ENCODE results near the gene CLASP2.
"Not testable (repeated sequence)": the region's sequence is repeated elsewhere in the genome, so short reads cannot be mapped to it uniquely, and the experiment has no call there.

The CLASP2 gene

DNA sequence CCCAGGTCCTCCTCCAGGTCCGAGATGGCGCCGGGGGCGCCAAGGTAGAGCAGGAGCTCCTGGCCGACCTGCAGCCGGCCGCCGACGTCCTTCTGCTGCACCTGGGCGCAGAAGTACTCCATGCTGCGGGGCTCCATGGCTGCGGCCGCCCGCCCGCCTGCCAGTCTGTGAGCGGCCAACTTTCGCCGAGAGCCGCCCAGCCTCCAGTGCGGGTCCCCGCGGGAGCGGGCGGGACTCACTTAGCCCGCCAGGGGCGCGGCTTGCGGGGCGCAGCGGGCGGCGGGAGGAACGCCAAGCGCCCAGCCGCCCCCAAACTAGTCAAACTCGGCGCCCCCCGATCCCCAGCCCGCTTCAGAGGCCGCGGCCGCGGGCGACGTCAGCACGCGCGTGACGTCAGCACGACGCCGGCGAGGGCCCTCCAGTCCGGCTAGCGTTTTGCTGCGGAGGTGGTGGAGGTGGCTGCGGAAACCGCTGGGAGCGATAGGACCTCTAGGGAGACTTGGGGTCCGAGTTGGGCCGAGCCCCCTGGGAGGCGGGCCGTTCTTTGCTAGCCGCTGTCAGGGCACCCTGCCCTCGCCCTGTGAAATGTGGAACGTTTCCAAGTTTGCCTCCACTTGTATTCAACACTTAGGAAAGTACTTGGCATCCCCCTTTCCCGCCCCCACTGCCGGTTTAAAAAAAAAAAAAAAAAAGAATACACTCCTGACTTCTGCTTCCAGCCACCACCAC lies at the start of gene CLASP2:
CLASP2 (minus strand) TSS at position 389 of the 729 bp plus-strand sequence; CDS start at position 137, 252 bp downstream.
- no peak for TF ChIP-seq Cebpa-rat (IDR thresholded peaks at IDR 0.05)
- peaks cover 42% of the 10 kb centered on the region for H4K20me1 ChIP-seq
- peak within 1 kb of the TSS; percentile 95 for H3K4me3 ChIP-seq
- peaks cover 4% of the 10 kb centered on the region; the same call in 1 of the 2 replicates for H3K36me3 ChIP-seq
- H3K9me3 ChIP-seq = no peaks in the 10 kb centered on the region
- H3K27ac ChIP-seq = peak within 1 kb of the TSS; percentile 89
- H3K4me1 ChIP-seq = peaks cover 20% of the 10 kb centered on the region
- H3K4me2 ChIP-seq = peak within 1 kb of the TSS; percentile 92
- no peaks in the 10 kb centered on the region for H3K27me3 ChIP-seq
- peak within 1 kb of the TSS; percentile 89 for H3K9ac ChIP-seq

- Histone ChIP-seq H3K4me2 (no peak overlapping the region), H4K20me1 (no peaks in the 10 kb centered on the region), H3K9me3 (peaks cover 29% of the 10 kb centered on the region), H3K27me3 (no peaks in the 10 kb centered on the region), H3K9ac (no peak overlapping the region), H3K36me3 (no peaks in the 10 kb centered on the region), H3K4me1 (no peaks in the 10 kb centered on the region), H3K27ac (no peak overlapping the region), H3K4me3 (no peak overlapping the region)
- no peak for TF ChIP-seq Cebpa-rat (IDR thresholded peaks at IDR 0.05)
These were observed 40.8 kb upstream of the CLASP2 start for GRCh38 chr3:33758864-33759263.

GRCh38 chr3:33758281-33758680 lies 40.2 kb upstream of the CLASP2 start:
- Histone ChIP-seq H3K9ac (no peak overlapping the region), H4K20me1 (no peaks in the 10 kb centered on the region), H3K36me3 (no peaks in the 10 kb centered on the region), H3K27ac (no peak overlapping the region), H3K4me2 (no peak overlapping the region), H3K27me3 (no peaks in the 10 kb centered on the region), H3K9me3 (peaks cover 33% of the 10 kb centered on the region), H3K4me3 (no peak overlapping the region), H3K4me1 (no peaks in the 10 kb centered on the region)
- TF ChIP-seq Cebpa-rat (IDR thresholded peaks at IDR 0.05) = no peak

DNA sequence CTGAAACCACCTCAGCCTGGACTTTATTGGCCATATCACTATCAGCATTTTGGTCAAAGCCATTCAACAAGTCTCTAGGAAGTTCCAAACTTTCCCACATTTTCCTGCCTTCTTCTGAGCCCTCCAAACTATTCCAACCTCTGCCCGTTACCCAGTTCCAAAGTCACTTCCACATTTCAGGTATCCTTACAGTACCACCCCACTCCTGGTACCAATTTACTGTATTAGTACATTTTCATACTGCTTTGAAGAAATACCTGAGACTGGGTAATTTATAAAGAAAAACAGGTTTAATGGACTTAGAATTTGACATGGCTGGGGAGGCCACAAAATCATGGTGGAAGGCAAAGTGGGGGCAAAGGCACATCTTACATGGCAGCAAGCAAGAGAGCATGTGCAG lies 36.3 kb upstream of the CLASP2 start:
- not testable (repeated sequence) for H3K36me3 ChIP-seq, H3K27me3 ChIP-seq, H4K20me1 ChIP-seq, H3K4me1 ChIP-seq, H3K27ac ChIP-seq, H3K4me3 ChIP-seq, H3K9ac ChIP-seq, H3K4me2 ChIP-seq
- peaks cover 33% of the 10 kb centered on the region for H3K9me3 ChIP-seq

DNA sequence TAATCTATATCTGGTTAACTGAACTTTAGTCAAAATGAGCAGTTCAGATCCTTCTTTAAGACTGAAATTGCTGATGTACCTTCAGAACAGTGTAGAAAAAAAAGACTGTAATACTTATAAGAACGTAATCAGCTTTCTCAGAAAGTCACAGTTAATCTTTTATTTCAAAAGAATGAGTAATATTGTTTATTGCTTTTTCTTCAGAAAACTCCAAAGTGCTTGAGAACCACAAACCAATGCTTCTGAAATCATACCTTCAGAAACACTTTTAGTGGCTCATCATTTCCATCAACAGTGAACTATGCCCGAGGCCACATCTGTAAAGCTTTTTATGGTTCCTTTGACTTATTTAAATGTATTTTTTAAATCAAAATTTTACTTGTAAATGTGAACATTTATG lies 33.3 kb upstream of the CLASP2 start:
- no peak overlapping the region for H3K27ac ChIP-seq

GRCh38 chr3:33750211-33750548 lies 32.1 kb upstream of the CLASP2 start:
- Histone ChIP-seq H4K20me1 (no peaks in the 10 kb centered on the region), H3K4me1 (peaks cover 7% of the 10 kb centered on the region; the same call in 1 of the 2 replicates), H3K4me3 (no peak overlapping the region), H3K27me3 (no peaks in the 10 kb centered on the region), H3K9me3 (peaks cover 17% of the 10 kb centered on the region), H3K9ac (no peak overlapping the region), H3K36me3 (no peaks in the 10 kb centered on the region), H3K27ac (no peak overlapping the region), H3K4me2 (no peak overlapping the region)
- no peak for TF ChIP-seq Cebpa-rat (IDR thresholded peaks at IDR 0.05)

More for the DNA sequence above, 33.3 kb upstream of the CLASP2 start:
- H3K27me3 ChIP-seq = no peaks in the 10 kb centered on the region
- TF ChIP-seq Cebpa-rat (IDR thresholded peaks at IDR 0.05) = no peak
- no peak overlapping the region for H3K4me3 ChIP-seq
- H3K9ac ChIP-seq = no peak overlapping the region
- H4K20me1 ChIP-seq = no peaks in the 10 kb centered on the region
- peaks cover 7% of the 10 kb centered on the region; the same call in 1 of the 2 replicates for H3K4me1 ChIP-seq
- no peaks in the 10 kb centered on the region for H3K36me3 ChIP-seq
- no peak overlapping the region for H3K4me2 ChIP-seq
- peaks cover 27% of the 10 kb centered on the region for H3K9me3 ChIP-seq

DNA sequence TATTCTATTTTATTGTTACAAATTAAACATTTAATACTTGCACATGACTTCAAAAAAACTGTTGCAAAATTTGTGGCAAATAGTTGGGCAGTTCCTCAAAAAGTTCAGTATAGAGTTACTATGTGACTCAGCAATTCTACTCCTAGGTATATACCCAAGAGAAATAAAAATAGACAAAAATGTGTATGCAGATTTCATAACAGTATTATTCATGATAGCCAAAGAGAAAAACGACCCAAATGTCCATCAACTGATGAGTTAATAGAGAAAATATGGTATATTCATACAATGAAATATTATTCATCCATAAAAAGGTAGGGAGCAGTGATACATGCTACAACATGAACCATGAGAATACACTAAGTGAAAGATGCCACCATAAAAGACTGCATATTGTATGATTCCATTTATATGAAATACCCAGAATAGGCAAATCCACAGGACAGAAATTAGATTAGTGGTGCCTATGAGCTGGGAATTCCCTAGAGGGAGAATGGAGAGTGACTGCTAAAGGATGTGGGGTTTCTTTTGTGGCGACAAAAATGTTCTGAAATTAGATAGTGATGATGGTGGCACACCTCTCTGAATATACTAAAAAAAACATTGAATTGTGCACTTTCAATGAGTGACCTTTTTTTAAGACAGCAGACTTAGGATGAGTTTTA lies 31.6 kb upstream of the CLASP2 start:
- no peak for TF ChIP-seq Cebpa-rat (IDR thresholded peaks at IDR 0.05)
- Histone ChIP-seq H3K4me2 (no peak overlapping the region), H3K27me3 (no peaks in the 10 kb centered on the region), H3K9me3 (peaks cover 12% of the 10 kb centered on the region), H3K9ac (no peak overlapping the region), H4K20me1 (no peaks in the 10 kb centered on the region), H3K36me3 (no peaks in the 10 kb centered on the region), H3K27ac (no peak overlapping the region), H3K4me3 (no peak overlapping the region), H3K4me1 (peaks cover 7% of the 10 kb centered on the region; the same call in 1 of the 2 replicates)

GRCh38 chr3:33746416-33747116 lies 28.5 kb upstream of the CLASP2 start:
- H3K27me3 ChIP-seq = no peaks in the 10 kb centered on the region
- no peaks in the 10 kb centered on the region for H3K36me3 ChIP-seq
- H3K4me1 ChIP-seq = peaks cover 7% of the 10 kb centered on the region; the same call in 1 of the 2 replicates
- no peak overlapping the region for H3K27ac ChIP-seq
- H3K9ac ChIP-seq = no peak overlapping the region
- H4K20me1 ChIP-seq = no peaks in the 10 kb centered on the region
- no peaks in the 10 kb centered on the region for H3K9me3 ChIP-seq
- H3K4me3 ChIP-seq = no peak overlapping the region
- H3K4me2 ChIP-seq = no peak overlapping the region
- no peak for TF ChIP-seq Cebpa-rat (IDR thresholded peaks at IDR 0.05)

- no peaks in the 10 kb centered on the region for H3K27me3 ChIP-seq
- H3K27ac ChIP-seq = no peak overlapping the region
- TF ChIP-seq Cebpa-rat (IDR thresholded peaks at IDR 0.05) = no peak
- H4K20me1 ChIP-seq = no peaks in the 10 kb centered on the region
- H3K4me3 ChIP-seq = no peak overlapping the region
- no peaks in the 10 kb centered on the region for H3K36me3 ChIP-seq
- H3K4me2 ChIP-seq = no peak overlapping the region
- H3K4me1 ChIP-seq = no peaks in the 10 kb centered on the region
- H3K9ac ChIP-seq = no peak overlapping the region
- H3K9me3 ChIP-seq = peaks cover 6% of the 10 kb centered on the region
These were observed 19.1 kb upstream of the CLASP2 start for GRCh38 chr3:33737146-33737545.

DNA sequence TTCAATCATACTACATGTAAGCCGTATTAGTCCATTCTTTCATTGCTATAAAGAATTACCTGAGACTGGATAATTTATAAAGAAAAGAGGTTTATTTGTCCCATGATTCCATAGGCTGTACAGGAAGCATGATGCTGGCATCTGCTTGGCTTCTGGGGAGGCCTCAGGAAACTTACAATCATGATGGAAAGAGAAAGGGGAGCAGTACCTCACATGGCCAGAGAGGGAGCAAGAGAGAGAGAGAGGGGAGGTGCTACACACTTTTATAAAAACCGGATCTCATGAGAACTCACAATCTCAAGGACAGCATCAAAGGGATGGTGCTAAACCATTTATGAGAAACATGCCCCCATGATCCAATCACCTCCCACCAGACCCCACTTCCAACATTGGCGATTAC lies 14.3 kb upstream of the CLASP2 start:
- Histone ChIP-seq H3K9me3 (peaks cover 9% of the 10 kb centered on the region), H3K27ac (no peak overlapping the region), H3K36me3 (no peaks in the 10 kb centered on the region), H3K4me1 (no peaks in the 10 kb centered on the region), H3K4me3 (no peak overlapping the region), H3K9ac (no peak overlapping the region), H3K4me2 (no peak overlapping the region), H4K20me1 (no peaks in the 10 kb centered on the region), H3K27me3 (no peaks in the 10 kb centered on the region)
- TF ChIP-seq Cebpa-rat (IDR thresholded peaks at IDR 0.05) = no peak
